ENCODE data around the gene ZNF442.
"Not testable (repeated sequence)": the region's sequence is repeated elsewhere in the genome, so short reads cannot be mapped to it uniquely, and the experiment has no call there.

Gene ZNF442

GRCh38 chr19:12365236-12366162 is at the start of gene ZNF442:
TSS of gene ZNF442 (minus strand) at chr19:12365683. CDS start at chr19:12363631, 2,052 bp downstream.
- H3K4me3 ChIP-seq (replicated peaks; ENCODE audit: low read depth, low read length) = peak within 1 kb of the TSS; percentile 83
- peak; percentile 82 for DNase-seq (ENCODE audit: extremely low read depth, insufficient read length)
- H3K36me3 ChIP-seq (ENCODE audit: control insufficient read depth, insufficient read depth, low read length) = no peaks in the 10 kb centered on the region
- no peaks in the 10 kb centered on the region for H3K27me3 ChIP-seq (replicated peaks; ENCODE audit: control insufficient read depth, insufficient read depth, low read length)
- TF ChIP-seq CTCF (IDR thresholded peaks at IDR 0.05; ENCODE audit: insufficient read depth, low read length, poor library complexity, severe bottlenecking) = peak; percentile 39

GRCh38 chr19:12411893-12412292 is 46.4 kb upstream of the ZNF442 start:
- Histone ChIP-seq H3K4me3 (replicated peaks; ENCODE audit: low read depth, low read length) (no peak overlapping the region), H3K36me3 (ENCODE audit: control insufficient read depth, insufficient read depth, low read length) (no peaks in the 10 kb centered on the region), H3K27me3 (replicated peaks; ENCODE audit: control insufficient read depth, insufficient read depth, low read length) (no peaks in the 10 kb centered on the region)
- TF ChIP-seq CTCF (IDR thresholded peaks at IDR 0.05; ENCODE audit: insufficient read depth, low read length, poor library complexity, severe bottlenecking) = no peak
- no peak for DNase-seq (ENCODE audit: extremely low read depth, insufficient read length)

- Histone ChIP-seq H3K4me3 (replicated peaks; ENCODE audit: low read depth, low read length) (peak within 1 kb of the TSS; percentile 87), H3K36me3 (ENCODE audit: control insufficient read depth, insufficient read depth, low read length) (no peaks in the 10 kb centered on the region), H3K27me3 (replicated peaks; ENCODE audit: control insufficient read depth, insufficient read depth, low read length) (no peaks in the 10 kb centered on the region)
- DNase-seq (ENCODE audit: extremely low read depth, insufficient read length) = peak; percentile 89
- TF ChIP-seq CTCF (IDR thresholded peaks at IDR 0.05; ENCODE audit: insufficient read depth, low read length, poor library complexity, severe bottlenecking) = peak; percentile 0
Observed at GRCh38 chr19:12400633-12401502, 35.4 kb upstream of the ZNF442 start, which contains the start of gene ZNF799. TSS of gene ZNF799 (minus strand) at chr19:12401271. CDS start at chr19:12401070, 201 bp downstream.

- not testable (repeated sequence) for H3K36me3 ChIP-seq (ENCODE audit: control insufficient read depth, insufficient read depth, low read length); H3K27me3 ChIP-seq (replicated peaks; ENCODE audit: control insufficient read depth, insufficient read depth, low read length)
- peak; percentile 20 for DNase-seq (ENCODE audit: extremely low read depth, insufficient read length)
- peak overlapping the region; percentile 87 for H3K4me3 ChIP-seq (replicated peaks; ENCODE audit: low read depth, low read length)
Observed at GRCh38 chr19:12399901-12400632, 34.6 kb upstream of the ZNF442 start.

GRCh38 chr19:12391148-12391547 is 25.7 kb upstream of the ZNF442 start:
- DNase-seq (ENCODE audit: extremely low read depth, insufficient read length); H3K36me3 ChIP-seq (ENCODE audit: control insufficient read depth, insufficient read depth, low read length); H3K4me3 ChIP-seq (replicated peaks; ENCODE audit: low read depth, low read length); H3K27me3 ChIP-seq (replicated peaks; ENCODE audit: control insufficient read depth, insufficient read depth, low read length): not testable (repeated sequence)

- H3K36me3 ChIP-seq (ENCODE audit: control insufficient read depth, insufficient read depth, low read length); H3K4me3 ChIP-seq (replicated peaks; ENCODE audit: low read depth, low read length); DNase-seq (ENCODE audit: extremely low read depth, insufficient read length); H3K27me3 ChIP-seq (replicated peaks; ENCODE audit: control insufficient read depth, insufficient read depth, low read length): not testable (repeated sequence)
Observed at GRCh38 chr19:12386365-12386764, 20.9 kb upstream of the ZNF442 start.
